Ascending aorta (tissue), 2 donors: ENCODE measurements around the gene TLN1. TPM values are rescaled to one million over a fixed set of nuclear protein-coding genes. Genes with fewer than 3 reads are reported as not detected.
A peak's percentile ranks its signal among the peaks of the same experiment; 100 is the strongest.

Experiments
- DNase-seq, 2 donors: peaks; one replicate each; pipeline ENCODE4 v3.0.0-alpha.2; 2019; ENCODE audit warnings: low spot score in 2 of 2
- H3K27ac ChIP-seq, 2 donors: fragments of 200-600 bp; sonication (generic); one replicate each; pipeline ENCODE4 v1.5.1; 2016 to 2017; ENCODE audit warnings: mild to moderate bottlenecking in 1 of 2
- H3K27me3 ChIP-seq: fragments of 200-600 bp; sonication (generic); one replicate; pipeline ENCODE4 v1.5.1; 2017
- H3K36me3 ChIP-seq, 2 donors: fragments of 200-600 bp; sonication (generic); one replicate each; pipeline ENCODE4 v1.5.1; 2016
- H3K4me1 ChIP-seq, 2 donors: fragments of 200-600 bp; sonication (generic); one replicate each; pipeline ENCODE4 v1.5.1; 2016 to 2017; ENCODE audit warnings: mild to moderate bottlenecking in 1 of 2
- H3K4me3 ChIP-seq, 2 donors: fragments of 200-600 bp; sonication (generic); one replicate each; pipeline ENCODE4 v1.5.1; 2016 to 2017; ENCODE audit warnings: mild to moderate bottlenecking in 1 of 2
- H3K9me3 ChIP-seq, 2 donors: fragments of 200-600 bp; sonication (generic); one replicate each; pipeline ENCODE4 v1.5.1; 2016
- intact Hi-C: fragments of 100-400 bp; cut with DNase I; formaldehyde crosslinking; loops from one replicate; pipeline ENCODE4 v1.15.1; 2023
- total RNA-seq: library from RNA; depleted of rRNA; stranded (reverse); fragments of >200 nt; gene quantifications from one replicate; pipeline ENCODE4 v1.1.0, GENCODE V29; 2016
- TF ChIP-seq, protein P1 (sequence below), 3 experiments: fragments of 200-600 bp in 2 of 3; fragments of 450-650 bp in 1 of 3; sonication (generic) in 2 of 3; IDR thresholded peaks; one replicate each; pipeline ENCODE4 v1.5.1; 2016 to 2019; ENCODE audit warnings: antibody characterized with exemption in 3 of 3, mild to moderate bottlenecking in 1 of 3, moderate library complexity in 1 of 3

TLN1 gene
- total RNA-seq, 1 donor from 2014 or later = 735 TPM

- intact Hi-C loops = loop anchor here (2.0 kb wide), 1 partner anchor 84 kb away; the partner anchor contains the start of gene TESK1
- TF ChIP-seq, protein P1, sequence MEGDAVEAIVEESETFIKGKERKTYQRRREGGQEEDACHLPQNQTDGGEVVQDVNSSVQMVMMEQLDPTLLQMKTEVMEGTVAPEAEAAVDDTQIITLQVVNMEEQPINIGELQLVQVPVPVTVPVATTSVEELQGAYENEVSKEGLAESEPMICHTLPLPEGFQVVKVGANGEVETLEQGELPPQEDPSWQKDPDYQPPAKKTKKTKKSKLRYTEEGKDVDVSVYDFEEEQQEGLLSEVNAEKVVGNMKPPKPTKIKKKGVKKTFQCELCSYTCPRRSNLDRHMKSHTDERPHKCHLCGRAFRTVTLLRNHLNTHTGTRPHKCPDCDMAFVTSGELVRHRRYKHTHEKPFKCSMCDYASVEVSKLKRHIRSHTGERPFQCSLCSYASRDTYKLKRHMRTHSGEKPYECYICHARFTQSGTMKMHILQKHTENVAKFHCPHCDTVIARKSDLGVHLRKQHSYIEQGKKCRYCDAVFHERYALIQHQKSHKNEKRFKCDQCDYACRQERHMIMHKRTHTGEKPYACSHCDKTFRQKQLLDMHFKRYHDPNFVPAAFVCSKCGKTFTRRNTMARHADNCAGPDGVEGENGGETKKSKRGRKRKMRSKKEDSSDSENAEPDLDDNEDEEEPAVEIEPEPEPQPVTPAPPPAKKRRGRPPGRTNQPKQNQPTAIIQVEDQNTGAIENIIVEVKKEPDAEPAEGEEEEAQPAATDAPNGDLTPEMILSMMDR (IDR thresholded peaks at IDR 0.05) = no peak
- Histone ChIP-seq H3K4me3 (peak overlapping the region; percentile 83 to 93), H3K4me1 (peaks cover 13 to 29% of the 10 kb centered on the region in 2 donors), H3K9me3 (no peaks in the 10 kb centered on the region), H3K27me3 (no peaks in the 10 kb centered on the region), H3K27ac (peak overlapping the region; percentile 93 to 97), H3K36me3 (peaks cover 45 to 56% of the 10 kb centered on the region in 2 donors)
- DNase-seq = no peak
Measured at GRCh38 chr9:35688558-35689541, 43.1 kb downstream of the TLN1 start.

- peaks cover 14 to 31% of the 10 kb centered on the region in 2 donors for H3K4me1 ChIP-seq
- DNase-seq = no peak
- H3K27me3 ChIP-seq = no peaks in the 10 kb centered on the region
- TF ChIP-seq, protein P1 (IDR thresholded peaks at IDR 0.05) = no peak
- no peaks in the 10 kb centered on the region for H3K9me3 ChIP-seq
- intact Hi-C loops = loop anchor here (2.0 kb wide), 1 partner anchor 83 kb away; the partner anchor contains the start of gene TESK1
- peak overlapping the region; percentile 83 to 93 for H3K4me3 ChIP-seq
- peaks cover 52 to 64% of the 10 kb centered on the region in 2 donors for H3K36me3 ChIP-seq
- H3K27ac ChIP-seq = peak overlapping the region; percentile 93 to 97
Measured at GRCh38 chr9:35687972-35688557, 43.9 kb downstream of the TLN1 start.

- Histone ChIP-seq H3K9me3 (no peaks in the 10 kb centered on the region), H3K27me3 (no peaks in the 10 kb centered on the region), H3K4me1 (peaks cover 14 to 38% of the 10 kb centered on the region in 2 donors), H3K4me3 (peak overlapping the region; percentile 83 to 93), H3K27ac (peak overlapping the region; percentile 93 to 97), H3K36me3 (peaks cover 60 to 72% of the 10 kb centered on the region in 2 donors)
- TF ChIP-seq, protein P1 (IDR thresholded peaks at IDR 0.05) = no peak
- DNase-seq = no peak
- intact Hi-C loops = no loop called here
Measured at GRCh38 chr9:35687306-35687705, 44.7 kb downstream of the TLN1 start.

GRCh38 chr9:35686222-35687203 is 45.5 kb downstream of the TLN1 start:
- TF ChIP-seq, protein P1 (IDR thresholded peaks at IDR 0.05) = no peak
- H3K9me3 ChIP-seq = no peaks in the 10 kb centered on the region
- H3K4me1 ChIP-seq = peaks cover 14 to 39% of the 10 kb centered on the region in 2 donors
- peak overlapping the region; percentile 93 to 97 for H3K27ac ChIP-seq
- H3K4me3 ChIP-seq = peak overlapping the region; percentile 83 to 93
- no peaks in the 10 kb centered on the region for H3K27me3 ChIP-seq
- H3K36me3 ChIP-seq = peaks cover 64 to 76% of the 10 kb centered on the region in 2 donors
- intact Hi-C loops = no loop called here
- DNase-seq = no peak

DNA sequence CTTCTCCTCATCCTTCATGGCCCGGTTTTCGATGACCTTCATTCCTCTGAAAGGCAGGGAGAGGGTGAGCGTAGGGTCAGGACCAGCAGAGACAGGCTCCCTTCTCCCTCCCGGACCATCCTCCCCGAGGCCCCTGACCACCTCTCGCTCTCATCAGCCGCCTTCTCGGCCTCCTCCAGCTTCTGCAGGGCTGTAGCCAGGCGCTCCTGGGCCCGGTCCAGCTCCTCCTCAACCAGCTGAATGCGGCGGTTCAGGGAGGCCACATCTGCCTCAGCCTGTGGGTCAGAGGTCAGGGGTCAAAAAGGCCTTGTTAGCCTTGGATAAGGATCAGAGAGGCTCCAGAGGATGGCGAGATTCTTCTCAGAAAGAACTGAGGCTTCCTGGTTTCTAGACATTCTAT is 46.5 kb downstream of the TLN1 start:
- DNase-seq = no peak
- Histone ChIP-seq H3K27me3 (no peaks in the 10 kb centered on the region), H3K27ac (peak overlapping the region; percentile 93 to 97), H3K36me3 (peaks cover 64 to 76% of the 10 kb centered on the region in 2 donors), H3K4me3 (peak overlapping the region; percentile 83 to 93), H3K9me3 (no peaks in the 10 kb centered on the region), H3K4me1 (peaks cover 14 to 43% of the 10 kb centered on the region in 2 donors)
- TF ChIP-seq, protein P1 (IDR thresholded peaks at IDR 0.05) = no peak
- intact Hi-C loops = no loop called here
